Epithelial cell of esophagus (primary cell): Measurements from ENCODE around the gene SPOPL.
"Not testable (repeated sequence)": the region's sequence is repeated elsewhere in the genome, so short reads cannot be mapped to it uniquely, and the experiment has no call there.

ENCODE experiments used
- DNase-seq: peaks from one replicate; pipeline ENCODE4 v3.0.0; 2010; ENCODE audit warnings: low read depth
- H3K4me3 ChIP-seq: 2 replicates; pipeline ENCODE4 v1.5.1; 2011; ENCODE audit warnings: mild to moderate bottlenecking, low read length, control low read depth
- TF ChIP-seq, protein P1 (sequence below): IDR thresholded peaks from 2 replicates; pipeline ENCODE4 v1.5.1; 2011; ENCODE audit warnings: low read depth, mild to moderate bottlenecking, low read length, control low read depth, inconsistent platforms; ENCODE audit not compliant: insufficient read depth; ENCODE audit errors: missing control alignments

SPOPL gene

DNA sequence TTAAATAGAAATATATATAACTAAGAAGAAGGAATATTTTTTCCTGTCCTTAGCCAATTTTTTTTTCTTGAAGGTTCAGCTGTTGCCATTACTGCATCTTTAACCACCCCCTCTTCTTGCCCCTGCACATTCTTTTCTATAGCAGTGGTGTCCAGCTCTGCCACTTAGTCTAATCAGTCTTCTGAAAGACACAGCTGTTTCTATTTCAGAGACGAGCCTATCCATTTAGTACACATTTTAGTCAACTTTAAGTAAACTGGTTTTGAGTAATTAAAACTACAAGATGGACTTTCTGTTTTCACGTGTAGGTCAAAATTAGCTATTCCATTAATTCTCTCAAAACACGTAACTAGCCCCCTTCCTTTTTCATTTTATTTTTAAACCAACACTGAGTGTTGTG lies 21.0 kb downstream of the SPOPL start:
- no peak for DNase-seq
- no peak overlapping the region for H3K4me3 ChIP-seq
- TF ChIP-seq, protein P1, sequence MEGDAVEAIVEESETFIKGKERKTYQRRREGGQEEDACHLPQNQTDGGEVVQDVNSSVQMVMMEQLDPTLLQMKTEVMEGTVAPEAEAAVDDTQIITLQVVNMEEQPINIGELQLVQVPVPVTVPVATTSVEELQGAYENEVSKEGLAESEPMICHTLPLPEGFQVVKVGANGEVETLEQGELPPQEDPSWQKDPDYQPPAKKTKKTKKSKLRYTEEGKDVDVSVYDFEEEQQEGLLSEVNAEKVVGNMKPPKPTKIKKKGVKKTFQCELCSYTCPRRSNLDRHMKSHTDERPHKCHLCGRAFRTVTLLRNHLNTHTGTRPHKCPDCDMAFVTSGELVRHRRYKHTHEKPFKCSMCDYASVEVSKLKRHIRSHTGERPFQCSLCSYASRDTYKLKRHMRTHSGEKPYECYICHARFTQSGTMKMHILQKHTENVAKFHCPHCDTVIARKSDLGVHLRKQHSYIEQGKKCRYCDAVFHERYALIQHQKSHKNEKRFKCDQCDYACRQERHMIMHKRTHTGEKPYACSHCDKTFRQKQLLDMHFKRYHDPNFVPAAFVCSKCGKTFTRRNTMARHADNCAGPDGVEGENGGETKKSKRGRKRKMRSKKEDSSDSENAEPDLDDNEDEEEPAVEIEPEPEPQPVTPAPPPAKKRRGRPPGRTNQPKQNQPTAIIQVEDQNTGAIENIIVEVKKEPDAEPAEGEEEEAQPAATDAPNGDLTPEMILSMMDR = no peak

DNA sequence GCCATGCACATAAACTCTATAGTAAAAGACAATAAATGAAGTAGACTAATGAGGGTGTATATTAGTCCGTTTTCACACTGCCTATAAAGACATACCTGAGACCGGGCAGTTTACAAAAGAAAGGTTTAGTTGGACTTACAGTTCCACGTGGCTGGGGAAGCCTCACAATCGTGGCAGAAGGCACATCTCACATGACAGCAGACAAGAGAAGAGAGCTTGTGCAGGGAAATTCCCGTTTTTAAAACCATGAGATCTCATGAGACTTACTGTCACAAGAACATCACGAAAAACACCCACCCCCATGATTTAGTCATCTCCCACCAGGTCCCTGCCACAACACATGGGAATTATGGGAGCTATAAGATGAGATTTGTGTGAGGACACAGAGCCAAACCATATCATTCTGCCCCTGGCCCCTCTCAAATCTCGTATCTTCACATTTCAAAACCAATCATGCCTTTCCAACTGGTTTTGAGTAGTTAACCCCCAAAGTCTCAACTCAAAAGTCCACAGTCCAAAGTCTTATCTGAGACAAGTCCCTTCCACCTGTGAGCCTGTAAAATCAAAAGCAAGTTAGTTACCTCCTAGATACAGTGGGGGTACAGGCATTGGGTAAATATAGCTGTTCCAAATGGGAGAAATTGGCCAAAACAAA lies 21.6 kb downstream of the SPOPL start:
- H3K4me3 ChIP-seq, DNase-seq: not testable (repeated sequence)

DNA sequence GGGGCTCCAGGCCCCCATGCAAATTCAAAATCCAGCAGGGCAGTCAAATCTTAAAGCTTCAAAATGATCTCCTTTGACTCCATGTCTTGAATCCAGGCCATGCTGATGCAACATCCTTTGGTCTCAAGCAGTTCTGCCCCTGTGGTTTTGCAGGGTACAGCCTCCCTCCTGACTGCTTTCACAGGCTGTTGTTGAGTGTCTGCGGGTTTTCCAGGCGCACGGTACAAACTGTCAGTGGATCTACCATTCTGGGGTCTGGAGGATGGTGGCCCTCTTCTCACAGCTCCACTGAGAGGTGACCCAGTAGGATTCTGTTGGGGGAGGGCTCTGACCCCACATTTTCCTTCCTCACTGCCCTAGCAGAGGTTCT lies 22.1 kb downstream of the SPOPL start:
- not testable (repeated sequence) for DNase-seq, H3K4me3 ChIP-seq

DNA sequence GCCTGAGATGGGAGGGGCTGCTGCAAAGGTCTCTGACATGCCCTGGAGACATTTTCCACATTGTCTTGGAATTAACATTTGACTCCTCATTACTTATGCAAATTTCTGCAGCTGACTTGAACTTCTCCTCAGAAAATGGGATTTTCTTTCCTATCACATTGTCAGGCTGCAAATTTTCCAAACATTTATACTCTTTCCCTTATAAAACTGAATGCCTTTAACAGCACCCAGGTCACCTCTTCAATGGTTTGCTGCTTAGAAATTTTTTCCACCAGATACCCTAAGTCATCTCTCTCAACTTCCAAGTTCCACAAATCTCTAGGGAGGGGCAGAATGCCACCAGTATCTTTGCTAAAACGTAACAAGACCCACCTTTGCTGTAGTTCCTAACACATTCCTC lies 22.8 kb downstream of the SPOPL start:
- not testable (repeated sequence) for H3K4me3 ChIP-seq, DNase-seq

DNA sequence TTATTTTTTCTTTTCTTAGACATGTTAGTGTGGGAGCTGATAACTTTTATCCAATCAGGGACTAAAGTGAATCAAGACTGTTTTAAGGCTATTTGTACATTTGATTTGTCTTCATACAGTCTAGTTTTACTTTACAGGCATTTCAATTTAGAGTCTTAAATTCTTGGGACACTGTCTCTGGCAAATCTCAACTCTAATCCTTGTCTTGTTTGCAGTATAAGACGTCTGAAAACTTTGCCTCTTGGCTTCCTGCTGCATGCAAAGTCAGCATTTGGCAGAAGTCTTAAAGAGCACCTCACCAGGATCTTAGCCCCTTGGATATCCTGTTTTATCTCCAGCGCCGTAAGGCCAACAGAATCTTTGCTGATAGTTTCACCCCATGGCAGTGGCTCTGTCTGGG lies 30.3 kb downstream of the SPOPL start:
- DNase-seq = no peak
- TF ChIP-seq, protein P1 = no peak
- no peak overlapping the region for H3K4me3 ChIP-seq

DNA sequence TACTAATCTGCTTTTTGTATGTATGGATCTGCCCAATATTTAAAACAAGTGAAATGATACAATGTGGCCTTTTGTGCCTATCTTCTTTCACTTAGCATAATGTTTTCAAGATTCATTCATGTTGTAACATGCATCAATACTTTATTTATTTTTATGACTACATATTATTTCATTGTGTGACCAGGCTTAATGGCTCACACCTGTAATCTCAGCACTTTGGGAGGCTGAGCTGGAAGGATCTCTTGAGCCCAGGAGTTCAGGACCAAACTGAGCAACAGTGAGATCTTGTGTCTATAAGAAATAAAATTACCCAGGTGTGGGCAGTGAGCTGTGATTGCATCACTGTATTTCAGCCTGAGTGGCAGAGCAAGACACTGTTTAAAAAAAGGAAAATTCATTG lies 33.2 kb downstream of the SPOPL start:
- peak; percentile 63 for DNase-seq
- TF ChIP-seq, protein P1 = no peak
- H3K4me3 ChIP-seq = no peak overlapping the region

DNA sequence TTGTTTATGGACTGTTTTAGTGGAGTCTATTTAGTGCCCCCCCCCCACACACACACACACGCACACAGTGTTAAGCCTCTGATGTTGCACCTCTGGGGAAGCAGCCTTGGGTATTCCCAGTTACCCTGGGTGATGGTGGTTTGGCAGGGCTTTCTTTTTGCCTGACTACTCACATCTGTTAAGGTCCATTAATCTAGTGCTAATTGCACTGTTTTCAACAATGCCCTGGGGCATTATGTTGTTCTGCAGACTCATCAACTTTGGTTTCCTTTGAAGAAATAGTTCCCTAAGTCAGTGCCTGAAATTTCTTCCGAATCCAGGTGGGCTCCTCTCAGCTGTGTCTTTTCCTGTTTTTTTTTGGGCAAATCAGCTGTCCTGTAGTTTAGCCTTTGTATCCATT lies 34.7 kb downstream of the SPOPL start:
- TF ChIP-seq, protein P1 = no peak
- peak; percentile 39 for DNase-seq
- no peak overlapping the region for H3K4me3 ChIP-seq

DNA sequence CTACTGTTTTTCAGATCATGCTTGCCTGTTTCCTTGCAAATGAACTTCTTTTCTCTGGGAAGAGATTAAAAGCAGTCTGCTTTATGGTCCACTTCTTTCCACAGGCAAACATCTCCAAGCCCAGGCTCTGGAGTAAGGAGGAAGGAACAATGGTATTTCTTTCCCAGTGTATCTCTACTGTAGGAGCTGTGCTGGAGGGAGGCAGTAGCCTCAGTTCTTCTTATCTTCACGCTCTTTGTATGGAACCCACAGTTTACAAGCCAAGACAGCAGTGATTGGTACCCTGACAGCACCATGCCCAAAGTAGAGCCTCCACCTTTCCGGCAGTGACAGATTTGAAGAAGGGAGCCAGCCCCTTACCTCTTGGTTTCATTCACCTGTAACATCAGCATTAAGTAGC lies 35.2 kb downstream of the SPOPL start:
- TF ChIP-seq, protein P1 = no peak
- DNase-seq = no peak
- no peak overlapping the region for H3K4me3 ChIP-seq
